ENCODE results near the gene TTLL9. TPM values are rescaled to one million over a fixed set of nuclear protein-coding genes. Genes with fewer than 3 reads are reported as not detected.

Gene TTLL9
- total RNA-seq, 1 donor from 2014 or later, result 0.24 TPM

GRCh38 chr20:31883829-31884228 lies 13.4 kb downstream of the TTLL9 start:
- Mint-ChIP-seq H3K4me3 (ENCODE audit: unreplicated experiment) (no peak overlapping the region), H3K36me3 (ENCODE audit: unreplicated experiment) (no peaks in the 10 kb centered on the region), H3K4me1 (ENCODE audit: unreplicated experiment) (peaks cover 7% of the 10 kb centered on the region), H3K9me3 (ENCODE audit: unreplicated experiment) (no peaks in the 10 kb centered on the region), H3K27ac (ENCODE audit: unreplicated experiment) (no peak overlapping the region), H3K27me3 (ENCODE audit: unreplicated experiment) (peaks cover 28% of the 10 kb centered on the region)
- TF ChIP-seq CTCF (IDR thresholded peaks at IDR 0.05), result no peak
- no peak for DNase-seq (ENCODE audit: extremely low spot score, unreplicated experiment)

- Mint-ChIP-seq H3K27me3 (ENCODE audit: unreplicated experiment) (peaks cover 35% of the 10 kb centered on the region), H3K4me1 (ENCODE audit: unreplicated experiment) (no peaks in the 10 kb centered on the region), H3K9me3 (ENCODE audit: unreplicated experiment) (no peaks in the 10 kb centered on the region), H3K36me3 (ENCODE audit: unreplicated experiment) (no peaks in the 10 kb centered on the region), H3K27ac (ENCODE audit: unreplicated experiment) (no peak overlapping the region), H3K4me3 (ENCODE audit: unreplicated experiment) (no peak overlapping the region)
- no peak for TF ChIP-seq CTCF (IDR thresholded peaks at IDR 0.05)
- DNase-seq (ENCODE audit: extremely low spot score, unreplicated experiment), result no peak
These were observed 20.2 kb downstream of the TTLL9 start for GRCh38 chr20:31890646-31891045.

- no peak overlapping the region for H3K27ac Mint-ChIP-seq (ENCODE audit: unreplicated experiment)
These were observed 24.7 kb downstream of the TTLL9 start for GRCh38 chr20:31894980-31895675.

GRCh38 chr20:31896049-31896448 lies 25.6 kb downstream of the TTLL9 start:
- H3K36me3 Mint-ChIP-seq (ENCODE audit: unreplicated experiment), result no peaks in the 10 kb centered on the region
- no peaks in the 10 kb centered on the region for H3K9me3 Mint-ChIP-seq (ENCODE audit: unreplicated experiment)
- H3K4me3 Mint-ChIP-seq (ENCODE audit: unreplicated experiment), result no peak overlapping the region
- H3K4me1 Mint-ChIP-seq (ENCODE audit: unreplicated experiment), result no peaks in the 10 kb centered on the region
- H3K27me3 Mint-ChIP-seq (ENCODE audit: unreplicated experiment), result peaks cover 51% of the 10 kb centered on the region
- no peak for DNase-seq (ENCODE audit: extremely low spot score, unreplicated experiment)
- TF ChIP-seq CTCF (IDR thresholded peaks at IDR 0.05), result no peak
- no peak overlapping the region for H3K27ac Mint-ChIP-seq (ENCODE audit: unreplicated experiment)

More at GRCh38 chr20:31894980-31895675, 24.7 kb downstream of the TTLL9 start:
- Mint-ChIP-seq H3K9me3 (ENCODE audit: unreplicated experiment) (no peaks in the 10 kb centered on the region), H3K4me1 (ENCODE audit: unreplicated experiment) (no peaks in the 10 kb centered on the region), H3K27me3 (ENCODE audit: unreplicated experiment) (peaks cover 52% of the 10 kb centered on the region), H3K36me3 (ENCODE audit: unreplicated experiment) (no peaks in the 10 kb centered on the region), H3K4me3 (ENCODE audit: unreplicated experiment) (no peak overlapping the region)
- no peak for TF ChIP-seq CTCF (IDR thresholded peaks at IDR 0.05)
- no peak for DNase-seq (ENCODE audit: extremely low spot score, unreplicated experiment)

GRCh38 chr20:31897541-31897940 lies 27.1 kb downstream of the TTLL9 start:
- no peaks in the 10 kb centered on the region for H3K36me3 Mint-ChIP-seq (ENCODE audit: unreplicated experiment)
- H3K27ac Mint-ChIP-seq (ENCODE audit: unreplicated experiment), result no peak overlapping the region
- H3K9me3 Mint-ChIP-seq (ENCODE audit: unreplicated experiment), result no peaks in the 10 kb centered on the region
- no peak for TF ChIP-seq CTCF (IDR thresholded peaks at IDR 0.05)
- H3K4me1 Mint-ChIP-seq (ENCODE audit: unreplicated experiment), result no peaks in the 10 kb centered on the region
- DNase-seq (ENCODE audit: extremely low spot score, unreplicated experiment), result no peak
- H3K27me3 Mint-ChIP-seq (ENCODE audit: unreplicated experiment), result peaks cover 47% of the 10 kb centered on the region
- no peak overlapping the region for H3K4me3 Mint-ChIP-seq (ENCODE audit: unreplicated experiment)
